Left hindlimb (tissue), 1 donor: Measurements from ENCODE around the gene TBX15.
A peak's percentile ranks its signal among the peaks of the same experiment; 100 is the strongest.

Experiments used
- DNase-seq: peaks from one replicate; pipeline ENCODE4 v3.0.0-alpha.2; 2018

TBX15 gene

DNA sequence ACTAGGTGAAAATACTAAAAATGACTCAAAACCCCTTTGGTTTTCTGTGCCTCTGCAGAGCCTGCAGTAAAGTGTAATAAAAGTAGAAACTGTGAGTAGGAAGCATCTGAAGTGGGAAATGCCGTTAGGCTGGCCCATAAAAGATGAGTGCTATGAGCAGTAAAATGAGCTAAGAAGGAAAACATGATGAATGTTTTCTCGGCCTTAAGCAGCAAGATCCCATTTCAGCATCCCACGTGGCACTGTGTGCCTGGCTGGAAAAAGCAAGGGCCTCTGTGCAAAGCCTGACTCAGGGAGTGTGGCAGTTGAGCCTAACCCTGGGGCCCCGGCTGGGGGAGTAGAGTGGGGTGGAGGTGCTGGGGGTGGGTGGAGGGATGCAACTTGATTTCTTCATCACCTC, 109.5 kb downstream of the TBX15 start:
- no peak for DNase-seq

DNA sequence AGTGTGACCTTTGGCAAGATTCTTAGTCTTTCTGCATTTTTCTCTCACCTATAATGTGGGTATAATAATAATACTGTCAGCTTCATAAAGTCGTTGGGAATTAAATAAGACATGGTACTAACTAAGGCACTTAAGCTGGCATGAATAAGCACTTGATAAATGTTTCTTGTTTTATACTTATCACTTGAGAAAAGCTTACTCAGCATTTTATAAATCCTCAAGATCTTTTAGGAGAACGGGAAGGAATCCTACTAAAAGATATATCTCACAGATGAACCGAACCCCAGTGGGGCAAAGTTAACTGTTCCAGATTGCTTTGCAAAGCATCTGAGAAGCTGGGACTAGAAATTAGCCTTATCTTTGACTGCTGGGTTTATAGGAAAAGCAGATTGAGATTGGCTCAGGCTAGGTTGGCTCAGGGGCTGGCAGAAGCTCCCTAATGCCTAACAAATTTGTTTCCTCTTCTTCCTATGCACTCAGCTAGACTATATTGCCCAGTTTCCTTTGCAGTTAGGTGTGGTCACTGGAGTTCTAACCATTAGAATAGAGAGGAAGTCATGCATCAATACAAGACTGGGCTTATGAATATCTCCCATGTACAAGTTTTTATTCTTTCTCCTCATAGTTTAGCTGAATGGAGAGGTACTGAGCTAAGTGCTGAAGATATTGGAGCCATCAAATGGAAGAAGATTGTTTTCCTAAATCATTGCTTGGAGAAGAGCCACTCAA, 110.3 kb downstream of the TBX15 start:
- no peak for DNase-seq

DNA sequence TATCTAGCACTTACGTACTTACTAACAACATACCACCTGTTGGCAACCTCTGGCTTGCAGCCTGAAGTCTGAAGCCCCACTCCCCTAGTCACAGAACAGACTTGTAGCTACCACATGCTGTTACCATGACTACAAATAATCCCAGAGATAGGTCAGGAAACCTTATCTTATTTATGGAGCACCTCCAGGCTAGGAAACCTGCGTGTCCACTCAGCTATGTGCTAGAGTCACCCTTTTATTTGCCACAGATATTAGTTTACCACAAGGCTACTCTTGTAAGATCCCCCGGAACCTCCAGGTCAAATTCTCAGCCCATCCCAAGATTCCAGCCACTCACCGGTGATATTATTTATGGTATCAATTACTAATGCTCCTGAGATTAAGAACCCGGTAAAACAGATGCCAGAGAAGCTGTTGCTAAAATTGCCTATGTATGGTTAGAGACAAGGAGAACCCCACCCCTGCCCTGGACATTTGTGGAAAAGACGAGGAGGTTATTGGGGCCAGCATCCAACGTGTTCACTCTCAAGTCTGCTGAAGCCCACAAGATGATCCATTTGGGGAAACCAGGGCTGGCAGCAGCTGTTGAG, 116.5 kb downstream of the TBX15 start:
- DNase-seq = no peak

DNA sequence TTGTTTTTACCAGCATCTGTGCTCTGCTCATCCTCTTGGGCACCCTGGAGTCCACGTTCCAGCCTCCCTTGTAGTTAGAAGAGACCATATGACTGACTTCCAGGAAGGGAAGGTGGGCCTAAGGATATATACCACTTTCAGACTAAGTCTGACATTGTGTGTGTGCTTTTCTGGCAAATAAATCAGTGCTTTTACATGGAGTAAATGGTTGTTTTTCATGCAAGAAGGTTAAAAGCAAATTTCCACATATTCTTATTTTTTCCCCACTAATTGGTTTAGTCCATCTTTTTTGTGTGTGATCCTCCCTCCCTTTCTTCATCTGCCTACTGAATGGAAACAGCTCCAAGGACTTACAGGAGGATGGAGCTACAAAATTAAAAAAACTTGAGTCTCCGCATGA, 119.8 kb downstream of the TBX15 start:
- DNase-seq = no peak

DNA sequence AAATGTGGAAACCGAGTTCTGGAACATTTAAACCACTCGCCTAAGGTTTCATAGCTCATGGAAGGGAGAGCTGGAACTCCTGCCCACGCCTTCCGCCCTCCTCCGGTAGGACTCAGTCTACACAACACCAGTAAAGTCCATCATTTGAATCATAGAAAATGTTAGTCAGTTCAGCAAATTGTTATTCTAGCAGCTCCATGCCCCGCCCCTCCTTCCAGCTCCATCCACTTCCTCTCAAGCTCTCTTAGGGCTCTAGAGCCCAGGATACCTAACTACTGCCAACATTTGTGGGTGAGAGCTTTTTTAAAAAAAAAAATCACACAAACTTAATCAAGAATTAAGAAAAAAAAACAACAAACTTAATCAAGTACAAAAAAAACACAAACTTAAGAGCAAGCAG, 121.8 kb downstream of the TBX15 start:
- no peak for DNase-seq

DNA sequence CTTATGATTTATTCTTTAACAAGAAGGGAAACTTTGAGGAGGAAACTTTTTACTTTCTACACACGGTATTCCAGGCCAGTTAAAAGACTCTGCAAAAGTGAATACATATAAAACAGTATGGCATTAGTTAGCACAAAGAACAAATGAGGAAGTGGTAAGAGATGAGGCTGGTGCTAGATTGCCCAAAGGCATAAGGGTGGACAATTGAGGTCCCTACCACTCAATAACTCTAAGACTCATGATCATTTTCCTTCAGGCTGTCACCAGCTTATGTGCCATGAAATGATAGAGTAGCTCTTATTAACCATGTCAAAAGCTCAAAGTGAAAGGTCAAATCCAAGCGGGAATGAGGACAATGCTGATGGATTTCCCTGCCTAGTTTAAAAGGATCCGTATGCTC, 124.5 kb downstream of the TBX15 start:
- no peak for DNase-seq

DNA sequence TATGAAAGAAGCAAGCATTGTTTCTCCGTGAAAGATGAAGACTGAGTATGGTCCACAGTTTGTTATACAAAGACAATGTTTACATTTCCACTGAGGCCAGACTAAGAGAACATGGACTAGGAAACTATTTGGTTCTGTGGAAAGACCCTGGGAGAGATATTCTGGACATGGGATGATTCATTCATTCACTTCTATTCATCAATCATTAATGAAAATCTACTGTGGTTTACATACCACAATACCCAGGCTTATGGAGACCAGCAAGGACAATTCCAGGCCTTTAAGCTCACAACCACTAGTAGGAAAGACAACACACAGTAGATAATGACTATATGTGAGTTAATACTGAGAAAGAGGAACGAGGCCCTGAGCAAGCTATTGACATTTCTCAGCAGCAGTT, 125.4 kb downstream of the TBX15 start:
- no peak for DNase-seq

DNA sequence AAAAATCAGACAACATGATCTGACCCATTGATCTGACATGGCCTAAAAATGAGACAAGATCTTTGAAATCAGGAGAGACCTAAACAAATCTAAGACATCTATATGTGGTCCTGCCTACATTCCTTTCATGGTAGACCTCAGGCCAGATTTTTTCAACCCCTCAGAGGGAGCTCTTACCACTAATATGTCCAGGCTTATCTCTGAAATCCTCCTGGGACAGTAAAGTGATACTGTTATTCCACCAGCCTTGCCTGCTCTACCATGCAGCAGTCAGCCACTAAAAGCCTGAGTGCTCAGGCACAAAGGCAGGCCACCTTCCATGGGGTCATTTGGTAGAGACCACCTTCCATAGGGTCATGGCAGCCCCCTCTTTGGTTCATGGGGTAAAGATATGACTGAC, 126.9 kb downstream of the TBX15 start:
- no peak for DNase-seq

DNA sequence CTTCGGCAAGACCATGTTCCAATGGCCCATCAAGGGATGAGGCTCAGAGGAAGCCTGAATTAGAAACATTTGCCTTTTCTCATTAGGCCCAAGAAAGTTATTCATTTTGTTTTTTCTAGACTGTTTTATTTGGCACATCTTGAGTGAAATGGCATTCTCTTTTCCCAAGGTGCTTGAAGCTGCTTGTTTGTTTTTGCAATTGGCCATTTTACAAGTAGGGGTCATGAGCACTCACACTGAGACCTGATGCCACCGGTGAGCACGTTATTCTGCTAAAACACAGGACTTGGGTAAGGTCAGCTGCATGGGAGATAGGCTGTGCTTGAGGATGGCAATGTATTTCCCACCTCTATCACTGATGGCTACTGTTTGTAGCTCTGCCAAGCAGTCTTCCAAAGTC, 128.1 kb downstream of the TBX15 start:
- DNase-seq = no peak

DNA sequence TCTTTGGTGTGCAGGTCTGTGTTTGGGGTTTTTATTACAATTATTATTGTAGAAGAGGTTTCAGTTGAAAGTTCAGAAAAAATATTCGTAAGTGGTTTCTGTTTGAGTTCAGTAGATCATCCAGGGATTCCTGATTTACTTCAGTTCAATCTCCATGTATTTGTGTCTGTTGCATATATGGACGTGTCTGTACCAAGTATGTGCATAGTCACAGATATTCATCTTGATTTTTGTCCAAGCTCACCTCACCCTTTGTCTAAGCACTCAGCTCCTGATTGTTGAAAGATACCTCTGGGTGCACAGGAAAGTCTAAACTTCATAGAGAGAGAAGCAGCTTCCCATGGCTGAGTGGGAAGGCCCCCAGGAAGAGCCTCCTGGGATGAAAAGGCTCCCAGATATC, 141.7 kb downstream of the TBX15 start:
- DNase-seq = no peak

DNA sequence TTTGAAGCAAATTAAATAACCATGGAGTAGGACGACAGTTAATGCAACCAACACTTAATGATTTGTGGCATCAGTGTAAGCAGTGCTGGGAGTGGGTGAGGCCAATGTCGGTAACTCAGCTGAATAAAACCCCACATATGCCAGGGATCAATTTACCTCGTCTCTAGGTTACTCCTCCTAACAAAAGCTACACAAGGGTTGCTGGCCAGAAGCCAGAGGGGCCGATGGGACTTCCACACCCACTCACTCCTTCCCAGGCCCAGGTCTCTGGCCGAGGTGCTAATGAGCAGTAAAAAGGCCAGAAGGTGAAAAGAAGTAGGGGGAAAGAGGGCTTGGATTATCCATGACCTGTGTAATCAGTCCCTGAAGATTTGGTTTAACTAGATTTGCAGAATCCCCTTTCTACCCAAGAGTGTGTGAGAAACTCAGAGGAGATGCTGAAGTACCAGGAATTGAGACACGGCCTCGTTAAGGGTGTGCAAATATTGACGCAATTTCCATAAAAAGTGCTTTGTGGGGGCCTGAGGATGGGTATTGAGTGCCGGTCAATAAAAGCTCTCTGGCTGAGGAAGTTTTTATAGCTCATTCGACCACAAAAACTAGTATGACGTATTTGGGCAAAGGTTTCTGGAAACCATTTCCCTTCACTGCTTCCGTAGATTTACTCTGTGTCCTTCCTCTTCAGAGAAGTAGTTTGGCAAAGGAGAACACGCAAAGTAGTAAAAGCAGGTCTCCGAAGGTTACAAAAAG, 145.5 kb downstream of the TBX15 start:
- DNase-seq = peak; percentile 80

DNA sequence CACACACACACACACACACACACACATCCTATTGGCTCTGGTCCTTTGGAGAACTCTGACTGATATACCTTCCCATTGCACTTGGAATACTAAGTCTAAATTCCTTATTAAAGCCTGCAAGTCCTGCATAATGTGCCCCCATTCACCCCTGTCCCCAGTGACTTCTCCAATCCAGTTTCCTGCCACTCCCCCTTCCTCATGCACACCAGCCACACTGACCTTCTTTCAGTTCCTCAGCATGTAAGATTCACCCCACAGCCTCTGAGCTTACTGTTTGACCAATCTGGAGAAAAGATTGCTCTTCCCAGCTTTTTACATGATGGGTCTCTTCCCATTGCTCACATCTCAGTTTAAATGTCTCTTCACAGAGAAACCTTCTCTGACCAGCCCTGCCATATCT, 146.6 kb downstream of the TBX15 start:
- no peak for DNase-seq
